ENCODE measurements around the gene TPH1.

TPH1 gene

GRCh38 chr11:18027475-18027874, 18.6 kb downstream of the TPH1 start:
- TF ChIP-seq CTCF (conservative IDR thresholded peaks at IDR 0.05; ENCODE audit: low read depth, low read length), result no peak
- DNase-seq (ENCODE audit: low read depth), result peak; percentile 19

GRCh38 chr11:18022419-18022818, 23.6 kb downstream of the TPH1 start:
- no peak overlapping the region for H3K4me3 ChIP-seq (ENCODE audit: low read depth, low read length)
- TF ChIP-seq CTCF (conservative IDR thresholded peaks at IDR 0.05; ENCODE audit: low read depth, low read length), result no peak
- no peak for DNase-seq (ENCODE audit: low read depth)

More at GRCh38 chr11:18027475-18027874, 18.6 kb downstream of the TPH1 start:
- no peak overlapping the region for H3K4me3 ChIP-seq (ENCODE audit: low read depth, low read length)

GRCh38 chr11:18019650-18020049, 26.4 kb downstream of the TPH1 start:
- no peak for TF ChIP-seq CTCF (conservative IDR thresholded peaks at IDR 0.05; ENCODE audit: low read depth, low read length)
- no peak for DNase-seq (ENCODE audit: low read depth)
- H3K4me3 ChIP-seq (ENCODE audit: low read depth, low read length), result no peak overlapping the region

- no peak overlapping the region for H3K4me3 ChIP-seq (ENCODE audit: low read depth, low read length)
- no peak for TF ChIP-seq CTCF (conservative IDR thresholded peaks at IDR 0.05; ENCODE audit: low read depth, low read length)
- peak; percentile 36 for DNase-seq (ENCODE audit: low read depth)
These were observed 29.3 kb downstream of the TPH1 start for GRCh38 chr11:18016789-18017188.

- TF ChIP-seq CTCF (conservative IDR thresholded peaks at IDR 0.05; ENCODE audit: low read depth, low read length), result no peak
- DNase-seq (ENCODE audit: low read depth), result no peak
- H3K4me3 ChIP-seq (ENCODE audit: low read depth, low read length), result no peak overlapping the region
These were observed 31.2 kb downstream of the TPH1 start for GRCh38 chr11:18014876-18015275.

GRCh38 chr11:18013790-18014507, 32.1 kb downstream of the TPH1 start:
- TF ChIP-seq CTCF (conservative IDR thresholded peaks at IDR 0.05; ENCODE audit: low read depth, low read length), result no peak
- H3K4me3 ChIP-seq (ENCODE audit: low read depth, low read length), result peak overlapping the region; percentile 82
- peak; percentile 12 for DNase-seq (ENCODE audit: low read depth)

All from choroid plexus epithelial cell (primary cell).